Measurements from ENCODE around the gene CANT1.

GRCh38 chr17:78951967-78952551 lies 57.5 kb downstream of the CANT1 start:
- TF ChIP-seq POLR2A (IDR thresholded peaks at IDR 0.05) (no peak), CTCF (IDR thresholded peaks at IDR 0.05) (no peak), POLR2AphosphoS5 (IDR thresholded peaks at IDR 0.05; ENCODE audit: insufficient read depth in 1 of 2, low read depth in 1 of 2) (no peak)
